HG03342 (cell line): ENCODE results near the gene GATAD2B.
"Not testable (repeated sequence)": the region's sequence is repeated elsewhere in the genome, so short reads cannot be mapped to it uniquely, and the experiment has no call there.

Experiments used
- ATAC-seq: cut with Tn5 transposase; IDR thresholded peaks from one replicate; pipeline ENCODE4 v1.9.1; 2021; ENCODE audit warnings: mild to moderate bottlenecking, moderate library complexity; ENCODE audit not compliant: unreplicated experiment

Gene GATAD2B

DNA sequence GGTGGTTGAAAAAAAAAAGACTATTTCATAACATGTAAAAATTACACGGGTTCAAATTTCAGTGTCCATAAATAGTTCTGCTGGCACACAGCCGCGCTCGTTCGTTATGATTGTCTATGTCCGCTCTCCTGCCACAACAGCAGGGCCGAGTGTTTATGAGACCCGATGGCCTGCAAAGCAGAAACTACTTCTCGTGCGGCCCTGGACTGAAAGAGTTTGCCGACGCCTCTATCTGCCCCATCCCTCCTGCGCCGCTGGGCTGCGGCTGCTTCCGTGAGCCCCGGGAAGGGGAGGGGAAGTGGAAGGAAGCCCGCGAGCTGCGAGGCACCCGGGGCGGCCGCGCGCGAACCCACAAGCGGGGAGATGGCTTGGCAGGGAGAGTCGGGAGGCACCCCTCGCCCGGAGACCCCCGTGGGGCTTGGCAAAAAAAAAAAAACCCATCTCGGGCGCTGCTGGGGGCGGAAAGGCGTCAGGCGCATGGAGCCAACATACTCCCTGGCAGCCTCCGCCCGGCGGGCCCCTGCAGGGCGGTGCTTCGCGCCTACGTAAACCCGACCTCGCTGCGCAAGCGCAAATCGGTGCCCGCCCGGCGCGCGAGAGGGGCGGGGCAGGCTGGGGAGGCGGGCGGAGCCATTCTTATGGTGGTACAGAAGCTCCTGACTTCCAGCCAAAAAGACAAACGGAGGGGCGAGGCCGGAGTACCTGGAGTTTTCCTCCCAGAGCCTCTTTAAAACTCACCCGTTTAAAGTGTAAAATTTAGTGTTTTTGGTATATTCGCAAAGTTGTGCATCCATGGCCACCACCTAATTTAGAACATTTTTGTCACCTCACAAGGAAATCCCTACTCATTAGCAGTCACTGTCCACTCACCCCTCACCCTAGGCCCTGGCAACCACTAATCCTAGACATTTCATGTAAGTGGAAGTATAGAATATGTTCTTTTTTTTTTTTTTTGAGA, 139.3 kb downstream of the GATAD2B start:
- peak; percentile 86 for ATAC-seq

- not testable (repeated sequence) for ATAC-seq
Measured at GRCh38 chr1:153782648-153783047, 140.1 kb downstream of the GATAD2B start.

DNA sequence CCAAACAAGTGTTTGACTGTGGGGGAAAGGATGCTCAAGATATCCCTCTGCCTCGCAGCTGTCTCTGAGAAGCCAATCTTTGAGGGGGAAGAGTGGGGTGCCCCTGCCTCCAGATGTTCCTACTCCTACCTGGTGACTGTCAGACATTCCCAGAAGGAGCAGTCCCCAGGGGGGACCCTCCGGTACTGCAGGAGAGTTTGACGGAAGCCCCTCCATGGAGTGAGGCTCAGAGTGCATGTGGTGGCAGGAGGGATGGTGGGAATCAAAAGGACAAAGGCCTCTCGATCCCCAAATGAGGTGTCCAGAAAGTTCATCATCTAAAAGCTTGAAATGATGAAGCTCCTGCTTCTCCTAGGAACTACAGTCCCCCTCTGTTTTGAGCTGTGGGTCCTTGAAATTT, 142.2 kb downstream of the GATAD2B start:
- ATAC-seq, result no peak

- no peak for ATAC-seq
Measured at GRCh38 chr1:153779781-153780541, 142.8 kb downstream of the GATAD2B start.

DNA sequence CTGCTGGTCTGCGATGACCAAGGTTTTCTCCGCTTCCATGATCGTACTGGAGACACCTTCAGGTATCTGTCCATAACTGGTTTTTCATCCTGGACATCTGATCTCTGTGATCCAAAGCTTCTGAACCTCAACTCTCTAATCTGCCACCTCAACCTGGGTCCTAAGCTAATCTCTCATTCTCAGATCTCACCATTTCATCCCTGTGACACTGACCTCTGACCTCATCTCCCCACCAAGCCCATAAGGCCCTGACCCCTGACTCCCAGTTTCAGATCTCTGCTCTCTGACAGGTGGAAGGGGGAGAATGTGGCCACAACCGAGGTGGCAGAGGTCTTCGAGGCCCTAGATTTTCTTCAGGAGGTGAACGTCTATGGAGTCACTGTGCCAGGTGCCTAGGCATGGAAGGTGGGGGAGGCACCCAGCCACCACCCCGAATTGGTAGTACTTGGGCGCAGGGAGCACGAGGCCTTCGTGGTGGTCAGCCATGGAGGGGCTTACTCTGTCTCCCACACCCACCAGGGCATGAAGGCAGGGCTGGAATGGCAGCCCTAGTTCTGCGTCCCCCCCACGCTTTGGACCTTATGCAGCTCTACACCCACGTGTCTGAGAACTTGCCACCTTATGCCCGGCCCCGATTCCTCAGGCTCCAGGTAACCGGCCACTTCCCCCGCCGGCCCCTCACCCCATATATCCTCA, 143.8 kb downstream of the GATAD2B start:
- no peak for ATAC-seq

GRCh38 chr1:153778051-153778823, 144.5 kb downstream of the GATAD2B start:
- no peak for ATAC-seq

DNA sequence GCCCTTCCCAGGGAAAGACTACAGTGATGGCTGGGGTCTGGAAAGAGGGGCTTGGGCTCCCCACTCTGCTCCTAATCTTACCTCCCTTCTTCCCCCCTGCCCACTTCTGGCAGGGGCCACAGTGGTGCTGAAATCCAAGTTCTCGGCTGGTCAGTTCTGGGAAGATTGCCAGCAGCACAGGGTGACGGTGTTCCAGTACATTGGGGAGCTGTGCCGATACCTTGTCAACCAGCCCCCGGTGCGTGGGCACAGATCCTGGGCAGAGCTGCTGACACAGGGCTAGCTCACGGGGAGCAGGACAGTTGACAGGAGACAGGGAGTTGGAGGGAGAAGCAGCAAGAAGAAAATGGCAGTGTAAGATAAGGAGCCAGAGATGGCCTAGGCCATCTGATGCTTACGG, 145.1 kb downstream of the GATAD2B start:
- no peak for ATAC-seq

- no peak for ATAC-seq
Measured at GRCh38 chr1:153776845-153777370, 145.9 kb downstream of the GATAD2B start.

DNA sequence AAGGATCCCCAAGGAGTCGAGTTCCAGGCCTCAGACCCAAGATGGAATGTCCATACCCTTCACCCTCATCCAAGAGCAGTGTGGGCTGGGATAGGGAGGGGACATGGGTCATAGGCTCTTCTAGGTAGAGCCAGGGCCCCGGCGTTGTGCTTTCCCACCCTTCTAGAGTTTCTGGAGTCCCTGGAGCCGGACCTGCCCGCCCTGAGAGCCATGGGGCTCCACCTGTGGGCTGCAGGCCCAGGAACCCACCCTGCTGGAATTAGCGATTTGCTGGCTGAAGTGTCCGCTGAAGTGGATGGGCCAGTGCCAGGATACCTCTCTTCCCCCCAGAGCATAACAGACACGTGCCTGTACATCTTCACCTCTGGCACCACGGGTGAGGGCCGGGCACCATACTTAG, 146.4 kb downstream of the GATAD2B start:
- no peak for ATAC-seq

DNA sequence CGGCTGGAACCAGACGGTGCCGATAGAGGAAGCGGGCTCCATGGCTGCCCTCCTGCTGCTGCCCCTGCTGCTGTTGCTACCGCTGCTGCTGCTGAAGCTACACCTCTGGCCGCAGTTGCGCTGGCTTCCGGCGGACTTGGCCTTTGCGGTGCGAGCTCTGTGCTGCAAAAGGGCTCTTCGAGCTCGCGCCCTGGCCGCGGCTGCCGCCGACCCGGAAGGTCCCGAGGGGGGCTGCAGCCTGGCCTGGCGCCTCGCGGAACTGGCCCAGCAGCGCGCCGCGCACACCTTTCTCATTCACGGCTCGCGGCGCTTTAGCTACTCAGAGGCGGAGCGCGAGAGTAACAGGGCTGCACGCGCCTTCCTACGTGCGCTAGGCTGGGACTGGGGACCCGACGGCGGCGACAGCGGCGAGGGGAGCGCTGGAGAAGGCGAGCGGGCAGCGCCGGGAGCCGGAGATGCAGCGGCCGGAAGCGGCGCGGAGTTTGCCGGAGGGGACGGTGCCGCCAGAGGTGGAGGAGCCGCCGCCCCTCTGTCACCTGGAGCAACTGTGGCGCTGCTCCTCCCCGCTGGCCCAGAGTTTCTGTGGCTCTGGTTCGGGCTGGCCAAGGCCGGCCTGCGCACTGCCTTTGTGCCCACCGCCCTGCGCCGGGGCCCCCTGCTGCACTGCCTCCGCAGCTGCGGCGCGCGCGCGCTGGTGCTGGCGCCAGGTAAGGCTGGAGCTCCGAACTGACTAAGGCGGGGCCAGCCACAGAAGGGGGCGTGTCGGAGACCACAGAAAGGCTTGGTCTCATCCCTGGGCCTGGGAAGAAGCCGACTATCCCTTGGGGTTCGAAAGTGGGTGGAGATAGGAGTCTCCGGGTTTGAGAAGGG, 147.1 kb downstream of the GATAD2B start:
- peak; percentile 37 for ATAC-seq

- peak; percentile 21 for ATAC-seq
Measured at GRCh38 chr1:153774780-153775457, 147.9 kb downstream of the GATAD2B start, which contains the start of gene SLC27A3. TSS of gene SLC27A3 (plus strand) at chr1:153775407. CDS start at chr1:153775498, 91 bp downstream.

DNA sequence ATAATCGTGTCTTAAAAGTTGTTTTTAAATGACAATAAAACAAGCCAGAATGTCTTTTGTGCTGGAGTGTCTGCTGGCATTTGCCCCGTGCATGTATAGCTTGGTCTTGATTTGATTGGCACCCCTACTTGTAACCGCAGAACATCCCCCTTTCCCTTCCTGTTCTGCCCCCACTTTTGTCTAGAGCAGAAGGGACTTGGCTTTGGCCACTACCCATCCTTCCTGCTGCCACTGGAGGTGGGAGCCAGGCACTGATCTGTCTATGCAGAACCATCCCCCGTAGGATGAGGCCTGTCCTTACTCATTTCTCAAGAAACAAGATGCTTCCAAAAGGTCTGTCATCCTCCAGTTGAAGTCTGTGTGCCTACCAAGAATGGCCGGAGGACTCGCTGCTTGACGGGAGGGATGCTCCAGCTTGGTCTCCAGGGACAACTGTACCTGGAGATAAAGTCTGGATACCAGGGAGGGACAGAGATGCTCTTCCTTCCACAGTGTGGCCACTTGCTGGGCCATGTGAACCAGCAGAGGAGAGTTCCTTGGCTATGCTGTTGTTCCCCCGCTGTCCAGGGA, 148.7 kb downstream of the GATAD2B start:
- ATAC-seq, result no peak

GRCh38 chr1:153773096-153773921, 149.5 kb downstream of the GATAD2B start:
- ATAC-seq, result no peak

- ATAC-seq, result no peak
Measured at GRCh38 chr1:153771841-153772593, 150.8 kb downstream of the GATAD2B start.

GRCh38 chr1:153771261-153771660, 151.5 kb downstream of the GATAD2B start:
- ATAC-seq, result no peak

- no peak for ATAC-seq
Measured at GRCh38 chr1:153770797-153771196, 152.0 kb downstream of the GATAD2B start.

GRCh38 chr1:153769221-153769620, 153.6 kb downstream of the GATAD2B start:
- no peak for ATAC-seq
